Esophagus (tissue), 2 donors: ENCODE measurements around the gene MTHFD1L. TPM values are rescaled to one million over a fixed set of nuclear protein-coding genes. Genes with fewer than 3 reads are reported as not detected.

Experiments used
- H3K27ac ChIP-seq, 2 donors: one replicate each; pipeline ENCODE4 v1.5.1; 2013; ENCODE audit warnings: low read depth in 2 of 2, mild to moderate bottlenecking in 2 of 2, inconsistent platforms in 1 of 2, low read length in 1 of 2, moderate library complexity in 1 of 2
- H3K27me3 ChIP-seq, 2 donors: one replicate each; pipeline ENCODE4 v1.6.1; 2013; ENCODE audit warnings: low read length in 2 of 2, control low read depth in 1 of 2, mild to moderate bottlenecking in 1 of 2; ENCODE audit not compliant: insufficient read depth in 2 of 2, control insufficient read depth in 1 of 2
- H3K36me3 ChIP-seq, 2 donors: one replicate each; pipeline ENCODE4 v1.6.1; 2013; ENCODE audit warnings: low read length in 1 of 2; ENCODE audit not compliant: control insufficient read depth in 2 of 2, insufficient read depth in 2 of 2
- H3K4me1 ChIP-seq, 2 donors: one replicate each; pipeline ENCODE4 v1.6.1; 2013; ENCODE audit warnings: low read length in 1 of 2; ENCODE audit not compliant: control insufficient read depth in 2 of 2, insufficient read depth in 2 of 2
- H3K4me3 ChIP-seq, 2 donors: one replicate each; pipeline ENCODE4 v1.5.1; 2013; ENCODE audit warnings: low read length in 2 of 2, mild to moderate bottlenecking in 2 of 2, low read depth in 1 of 2, moderate library complexity in 1 of 2
- H3K9me3 ChIP-seq, 2 donors: one replicate each; pipeline ENCODE4 v1.6.1; 2013; ENCODE audit warnings: mild to moderate bottlenecking in 2 of 2, low read depth in 1 of 2, low read length in 1 of 2, moderate library complexity in 1 of 2; ENCODE audit not compliant: control insufficient read depth in 2 of 2, insufficient read depth in 1 of 2
- WGBS, 2 donors: extraction: QIAGEN DNeasy Blood & Tissue Kit; methylation state at CpG; one replicate each; pipeline ENCODE4 v1.1.7; 2013; 5-methylcytosine and 5-hydroxymethylcytosine counted together
- polyA plus RNA-seq, 2 donors: library from polyadenylated mRNA; stranded (reverse); fragments of 200-250 nt; gene quantifications; one replicate each; pipeline ENCODE4 v1.2.3, GENCODE V29; 2013
- donor health status: healthy with polysubstance abuse.
- donor health status: Bipolar disorder and iron deficiency.

MTHFD1L gene
- polyA plus RNA-seq, 2 donors = 1.6 to 4.1 TPM

DNA sequence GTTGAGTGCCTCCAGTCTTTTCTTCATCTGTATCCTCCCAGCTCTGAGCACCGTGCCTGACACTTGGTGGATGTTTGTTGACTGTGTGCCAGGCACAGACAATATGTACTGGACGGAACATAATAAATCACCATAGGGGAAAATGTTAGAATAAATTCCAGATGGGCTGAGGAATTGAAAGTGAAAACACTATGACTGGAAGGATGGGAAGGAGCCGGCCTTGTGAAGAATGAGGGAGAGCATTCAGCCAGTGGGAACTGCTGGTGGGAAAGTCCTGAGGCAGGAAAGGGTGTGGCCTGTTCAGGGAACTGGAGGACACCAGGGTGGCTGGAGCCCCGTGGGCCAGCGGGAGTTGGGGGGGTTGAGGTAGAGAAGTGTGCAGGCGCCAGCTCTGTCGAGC is 75.4 kb downstream of the MTHFD1L start:
- no peaks in the 10 kb centered on the region for H3K36me3 ChIP-seq
- no peaks in the 10 kb centered on the region for H3K27me3 ChIP-seq
- no peaks in the 10 kb centered on the region for H3K4me1 ChIP-seq
- H3K27ac ChIP-seq = no peak overlapping the region
- 65 to 72% methylated on average over 7 of the region's 7 CpGs for WGBS, 2 donors
- H3K9me3 ChIP-seq = no peaks in the 10 kb centered on the region
- H3K4me3 ChIP-seq = no peak overlapping the region

DNA sequence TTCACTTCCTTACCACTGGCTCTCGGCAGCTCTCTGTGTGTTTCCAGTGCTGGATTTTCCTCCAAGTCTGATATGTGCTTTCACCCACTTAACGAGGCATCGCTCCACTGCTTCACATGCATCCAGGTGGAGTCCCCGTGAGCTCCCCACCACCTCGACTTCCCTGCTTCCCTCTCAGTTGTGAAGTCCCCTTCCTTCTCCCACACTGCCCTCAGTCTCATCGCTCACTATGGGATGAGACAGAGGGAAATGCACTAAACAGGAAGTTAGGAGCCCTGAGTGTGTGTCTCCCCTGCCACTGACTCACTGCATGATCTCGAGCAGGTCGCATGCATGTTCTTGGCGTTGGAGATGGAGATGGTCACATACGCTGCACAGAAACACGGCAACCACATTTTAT is 84.0 kb downstream of the MTHFD1L start:
- Histone ChIP-seq H3K27ac (no peak overlapping the region), H3K4me1 (no peaks in the 10 kb centered on the region), H3K27me3 (no peaks in the 10 kb centered on the region), H3K36me3 (peaks cover 0 to 4% of the 10 kb centered on the region in 2 donors), H3K4me3 (no peak overlapping the region), H3K9me3 (no peaks in the 10 kb centered on the region)
- 89 to 94% methylated on average over 11 of the region's 11 CpGs for WGBS, 2 donors

DNA sequence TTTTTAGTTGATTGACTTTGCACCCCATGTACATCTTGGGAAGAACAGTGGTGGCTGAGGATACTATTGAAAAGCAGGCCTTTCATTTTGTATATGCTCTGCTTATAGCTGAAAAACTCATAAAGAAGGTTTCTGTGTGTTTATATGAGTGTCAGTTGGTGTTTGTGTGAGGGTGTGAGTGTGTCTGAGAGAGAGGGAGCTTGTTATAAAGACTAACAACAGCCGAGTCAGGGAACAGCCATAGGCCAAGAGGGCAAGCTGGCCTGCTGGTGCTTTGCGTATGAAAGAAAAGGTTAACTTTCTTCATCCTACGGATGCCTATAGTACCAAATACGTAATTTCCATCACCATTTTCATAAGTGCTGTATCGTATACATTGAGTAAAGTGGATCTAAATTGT is 88.3 kb downstream of the MTHFD1L start:
- H3K4me3 ChIP-seq = no peak overlapping the region
- WGBS, 2 donors = 82 to 87% methylated on average over 5 of the region's 5 CpGs
- peaks cover 0 to 5% of the 10 kb centered on the region in 2 donors for H3K36me3 ChIP-seq
- H3K27me3 ChIP-seq = no peaks in the 10 kb centered on the region
- H3K27ac ChIP-seq = no peak overlapping the region
- no peaks in the 10 kb centered on the region for H3K4me1 ChIP-seq
- no peaks in the 10 kb centered on the region for H3K9me3 ChIP-seq

DNA sequence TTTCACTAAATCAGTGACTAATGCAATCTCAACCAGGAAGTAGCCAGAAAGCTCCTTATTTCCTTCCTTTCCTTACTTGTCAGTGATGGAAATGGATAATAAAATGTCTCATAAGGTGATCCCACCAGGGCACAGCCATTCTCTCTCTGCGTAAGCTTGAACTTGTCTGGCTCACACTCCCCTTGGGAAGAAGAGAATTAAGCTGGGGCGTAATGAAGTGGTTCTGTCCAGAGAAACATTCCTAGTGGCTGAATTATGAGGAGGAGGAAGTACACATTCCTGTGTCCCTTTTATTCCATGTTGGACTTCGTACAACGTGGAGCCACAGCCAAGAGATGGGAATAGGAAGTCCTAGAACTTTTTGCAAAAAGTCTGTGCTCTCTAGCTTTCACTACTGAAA is 93.7 kb downstream of the MTHFD1L start:
- H3K27me3 ChIP-seq = no peaks in the 10 kb centered on the region
- no peaks in the 10 kb centered on the region for H3K9me3 ChIP-seq
- H3K27ac ChIP-seq = no peak overlapping the region
- WGBS, 2 donors = 47 to 62% methylated on average over 4 of the region's 4 CpGs
- H3K4me1 ChIP-seq = no peaks in the 10 kb centered on the region
- H3K36me3 ChIP-seq = peaks cover 0 to 2% of the 10 kb centered on the region in 2 donors
- no peak overlapping the region for H3K4me3 ChIP-seq

DNA sequence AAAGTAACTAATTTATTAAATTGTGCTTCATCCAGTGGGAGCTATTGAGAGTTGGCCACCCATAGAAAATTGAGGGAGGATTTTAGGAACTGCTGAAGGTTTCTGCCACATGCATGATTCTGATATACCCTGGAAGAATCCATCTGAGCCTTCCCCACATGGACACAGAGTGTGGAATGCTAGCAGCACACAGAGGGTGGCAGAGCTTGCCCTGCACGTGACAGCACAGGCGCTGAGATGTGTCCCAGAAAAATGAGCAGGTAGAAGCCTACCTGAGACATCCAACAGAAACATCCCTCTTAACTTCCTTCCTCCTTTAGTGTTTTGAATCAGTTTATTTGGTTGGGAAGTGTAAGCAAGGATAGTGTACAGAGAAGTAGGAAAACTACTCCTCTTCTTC is 96.9 kb downstream of the MTHFD1L start:
- H3K4me3 ChIP-seq = no peak overlapping the region
- H3K36me3 ChIP-seq = peaks cover 0 to 4% of the 10 kb centered on the region in 2 donors
- H3K4me1 ChIP-seq = peaks cover 2 to 7% of the 10 kb centered on the region in 2 donors
- H3K27ac ChIP-seq = no peak overlapping the region
- WGBS, 2 donors = 96 to 98% methylated on average over 2 of the region's 2 CpGs
- no peaks in the 10 kb centered on the region for H3K9me3 ChIP-seq
- no peaks in the 10 kb centered on the region for H3K27me3 ChIP-seq

DNA sequence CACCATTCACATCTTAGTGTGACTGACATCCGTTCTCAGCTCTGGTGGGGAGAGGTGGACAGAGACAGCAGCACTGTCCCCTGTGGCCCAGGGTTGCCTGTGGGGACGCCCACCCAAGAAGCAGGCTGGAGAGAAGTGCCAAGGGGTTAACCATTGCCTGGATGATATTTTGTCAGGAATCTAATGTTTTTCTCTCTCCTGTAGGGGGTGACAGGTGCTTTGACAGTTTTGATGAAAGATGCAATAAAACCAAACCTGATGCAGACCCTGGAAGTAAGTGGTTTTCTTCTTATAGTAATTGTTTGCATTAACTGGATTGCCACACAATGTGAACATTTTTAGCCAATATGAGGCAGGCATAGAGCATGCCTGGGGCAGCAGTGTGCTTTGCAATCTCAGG is 99.3 kb downstream of the MTHFD1L start:
- no peaks in the 10 kb centered on the region for H3K27me3 ChIP-seq
- H3K27ac ChIP-seq = no peak overlapping the region
- peaks cover 2 to 7% of the 10 kb centered on the region in 2 donors for H3K4me1 ChIP-seq
- 90 to 94% methylated on average over 2 of the region's 2 CpGs for WGBS, 2 donors
- H3K9me3 ChIP-seq = no peaks in the 10 kb centered on the region
- peaks cover 0 to 4% of the 10 kb centered on the region in 2 donors for H3K36me3 ChIP-seq
- no peak overlapping the region for H3K4me3 ChIP-seq

DNA sequence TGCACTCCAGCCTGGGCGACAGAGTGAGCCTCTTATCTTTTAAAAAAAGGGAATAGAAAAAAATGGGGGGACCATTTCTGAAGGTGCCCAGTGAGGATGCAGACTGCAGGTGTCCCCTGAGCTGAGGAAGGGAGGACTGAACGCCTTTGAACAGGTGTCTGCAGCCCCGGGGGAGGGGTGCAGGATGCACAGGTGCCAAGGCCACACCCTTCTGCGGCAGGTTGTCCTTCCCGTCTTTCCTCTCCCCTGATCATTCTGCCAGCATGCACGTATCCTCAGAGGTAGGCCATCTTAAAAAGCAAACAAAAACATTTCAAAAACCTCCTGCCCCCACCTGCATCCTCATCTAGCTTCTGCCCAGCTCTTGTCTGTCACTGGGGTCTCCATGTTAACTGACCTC is 101.3 kb downstream of the MTHFD1L start:
- 51 to 71% methylated on average over 6 of the region's 6 CpGs for WGBS, 2 donors
- Histone ChIP-seq H3K4me1 (peaks cover 2 to 7% of the 10 kb centered on the region in 2 donors), H3K27me3 (no peaks in the 10 kb centered on the region), H3K36me3 (peaks cover 0 to 4% of the 10 kb centered on the region in 2 donors), H3K4me3 (no peak overlapping the region), H3K27ac (peak overlapping the region in 1 of 2 donors; percentile 47), H3K9me3 (no peaks in the 10 kb centered on the region)

DNA sequence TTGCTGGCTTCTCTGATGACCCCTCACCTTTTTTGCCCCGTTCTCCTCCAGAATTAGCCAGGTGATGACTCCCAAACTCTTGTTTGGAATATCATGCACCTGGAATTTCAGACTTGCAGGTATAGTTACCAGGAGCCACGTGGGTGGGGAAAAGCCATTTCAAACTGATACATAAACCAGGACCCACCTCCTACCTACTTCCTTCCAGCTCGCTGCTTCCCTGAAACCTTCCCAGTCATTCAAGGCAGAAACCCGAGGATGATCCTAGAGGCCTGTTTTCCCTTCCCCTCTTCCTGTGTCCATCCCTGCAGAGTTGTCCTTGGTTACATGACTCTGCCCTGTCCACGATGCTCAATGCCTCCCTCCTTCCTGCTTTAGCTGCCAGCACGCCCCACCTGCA is 101.9 kb downstream of the MTHFD1L start:
- 82 to 85% methylated on average over 6 of the region's 6 CpGs for WGBS, 2 donors
- Histone ChIP-seq H3K4me3 (no peak overlapping the region), H3K4me1 (peaks cover 2 to 7% of the 10 kb centered on the region in 2 donors), H3K36me3 (peaks cover 0 to 4% of the 10 kb centered on the region in 2 donors), H3K9me3 (no peaks in the 10 kb centered on the region), H3K27ac (peak overlapping the region in 1 of 2 donors; percentile 47), H3K27me3 (no peaks in the 10 kb centered on the region)

DNA sequence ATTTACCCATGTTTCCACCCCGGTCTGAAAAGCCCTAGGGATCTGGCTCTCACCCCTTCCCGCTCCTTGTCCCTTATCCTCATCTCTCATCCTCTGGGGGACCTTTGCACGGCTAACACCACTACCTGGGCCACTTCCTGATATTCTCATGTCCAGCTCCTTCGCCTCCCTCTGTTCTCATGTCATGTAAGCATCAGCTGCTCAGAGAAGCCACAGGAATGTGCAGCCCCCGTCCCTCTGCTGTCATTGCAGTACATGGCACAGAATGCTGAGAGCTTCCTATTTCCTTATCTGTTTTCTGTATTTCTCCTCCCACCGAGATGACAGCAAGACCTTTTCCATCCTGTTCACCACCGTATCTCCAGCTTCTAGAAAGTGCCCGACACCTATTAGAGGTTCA is 102.4 kb downstream of the MTHFD1L start:
- Histone ChIP-seq H3K9me3 (no peaks in the 10 kb centered on the region), H3K27me3 (no peaks in the 10 kb centered on the region), H3K4me3 (no peak overlapping the region), H3K36me3 (peaks cover 0 to 4% of the 10 kb centered on the region in 2 donors), H3K27ac (peak overlapping the region in 1 of 2 donors; percentile 40), H3K4me1 (peaks cover 2 to 7% of the 10 kb centered on the region in 2 donors)
- WGBS, 2 donors = 80 to 85% methylated on average over 8 of the region's 8 CpGs

DNA sequence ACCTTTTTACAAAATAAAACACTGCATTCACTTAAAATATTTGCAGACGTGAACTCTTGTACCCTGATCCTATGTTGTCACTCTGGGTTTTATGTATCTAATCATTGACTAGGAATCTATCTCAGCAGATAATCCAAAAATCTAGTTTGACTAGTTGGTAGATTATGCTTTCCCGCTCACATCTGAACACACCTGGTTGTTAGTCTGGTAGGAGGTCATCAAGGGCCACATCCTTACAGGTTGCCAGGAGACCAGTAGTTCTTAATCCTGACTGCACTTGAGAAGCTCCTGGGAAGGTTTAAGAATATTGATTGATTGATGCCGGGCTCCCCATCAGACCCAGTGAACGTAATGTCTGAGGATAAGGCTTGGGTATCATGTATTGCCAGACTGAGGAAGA is 104.4 kb downstream of the MTHFD1L start:
- peaks cover 0 to 6% of the 10 kb centered on the region in 2 donors for H3K36me3 ChIP-seq
- no peak overlapping the region for H3K27ac ChIP-seq
- H3K27me3 ChIP-seq = no peaks in the 10 kb centered on the region
- 84 to 88% methylated on average over 4 of the region's 4 CpGs for WGBS, 2 donors
- no peaks in the 10 kb centered on the region for H3K9me3 ChIP-seq
- H3K4me1 ChIP-seq = peaks cover 2 to 7% of the 10 kb centered on the region in 2 donors
- no peak overlapping the region for H3K4me3 ChIP-seq
